PC-3 (cell line): ENCODE measurements around the gene BNIP3. TPM values are rescaled to one million over a fixed set of nuclear protein-coding genes. Genes with fewer than 3 reads are reported as not detected.

ENCODE experiments used
- ATAC-seq: fragments of 200-7000 bp; cut with Tn5 transposase; 2 replicates; pipeline ENCODE4 v1.9.1; 2020; ENCODE audit warnings: mild to moderate bottlenecking, moderate library complexity
- BruUV-seq: library from RNA; stranded (reverse); fragments of 400-500 nt; replicated peaks from 2 replicates; lab custom pipeline; 2021; lab: Mats Ljungman, UMichigan
- CTCF ChIA-PET: fragments of 300-600 bp; sonication (Branson Sonifier 250); formaldehyde crosslinking; loops from one replicate; lab custom pipeline; 2022; ENCODE audit warnings: antibody characterized with exemption; lab: Charles Lee
- POLR2A ChIA-PET: fragments of 300-600 bp; sonication (Branson Sonifier 250); formaldehyde crosslinking; loops from one replicate; lab custom pipeline; 2022; ENCODE audit warnings: antibody characterized with exemption; ENCODE audit not compliant: unreplicated experiment; lab: Charles Lee
- DNase-seq: peaks from one replicate; pipeline ENCODE4 v3.0.0-alpha.2; 2015
- H2AFZ ChIP-seq: fragments of 300-600 bp; sonication (generic); 2 replicates; pipeline ENCODE4 v1.6.0; 2016; ENCODE audit warnings: antibody characterized with exemption, low read length
- H3F3A ChIP-seq: fragments of 300-600 bp; sonication (generic); one replicate; pipeline ENCODE4 v1.6.0; 2017; ENCODE audit warnings: antibody characterized with exemption, low read length, control low read depth, mild to moderate bottlenecking; ENCODE audit not compliant: unreplicated experiment
- H3K27ac ChIP-seq: fragments of 300-600 bp; sonication (generic); 2 replicates; pipeline ENCODE4 v1.5.1; 2016; ENCODE audit warnings: mild to moderate bottlenecking, low read length
- H3K27me3 ChIP-seq: fragments of 300-600 bp; sonication (generic); 2 replicates; pipeline ENCODE4 v1.6.1; 2016; ENCODE audit warnings: low read length, mixed read lengths
- H3K36me3 ChIP-seq: fragments of 300-600 bp; sonication (generic); 2 replicates; pipeline ENCODE4 v1.6.1; 2016; ENCODE audit warnings: low read depth, mixed run types, low read length, mixed read lengths
- H3K4me1 ChIP-seq: fragments of 300-600 bp; sonication (generic); 2 replicates; pipeline ENCODE4 v1.5.1; 2016; ENCODE audit warnings: low read length; ENCODE audit not compliant: insufficient read depth
- H3K4me2 ChIP-seq: fragments of 300-600 bp; sonication (generic); 2 replicates; pipeline ENCODE4 v1.6.0; 2016; ENCODE audit warnings: low read length
- H3K4me3 ChIP-seq: fragments of 300-600 bp; sonication (generic); 2 replicates; pipeline ENCODE4 v1.5.1; 2016; ENCODE audit warnings: mild to moderate bottlenecking, low read length, mixed read lengths
- H3K79me2 ChIP-seq: fragments of 300-600 bp; sonication (generic); 2 replicates; pipeline ENCODE4 v1.6.1; 2017; ENCODE audit warnings: low read length, mixed read lengths
- H3K9ac ChIP-seq: fragments of 300-600 bp; sonication (generic); 2 replicates; pipeline ENCODE4 v1.6.0; 2016; ENCODE audit warnings: mild to moderate bottlenecking, low read length
- H3K9me2 ChIP-seq: fragments of 300-600 bp; sonication (generic); replicated peaks from 2 replicates; pipeline ENCODE4 v1.6.1; 2016; ENCODE audit warnings: mixed run types, low read length, mixed read lengths
- H3K9me3 ChIP-seq: fragments of 300-600 bp; sonication (generic); 2 replicates; pipeline ENCODE4 v1.6.1; 2016; ENCODE audit warnings: low read length, mixed read lengths
- H4K20me1 ChIP-seq: fragments of 300-600 bp; sonication (generic); 2 replicates; pipeline ENCODE4 v1.6.1; 2016; ENCODE audit warnings: low read length, mixed read lengths
- CTCF ChIP-seq: fragments of 300-600 bp; sonication (generic); conservative IDR thresholded peaks from 2 replicates; pipeline ENCODE4 v1.5.1; 2017; ENCODE audit warnings: antibody characterized with exemption, low read depth, mild to moderate bottlenecking, low read length
- EZH2 ChIP-seq: fragments of 300-600 bp; sonication (generic); IDR thresholded peaks from one replicate; pipeline ENCODE4 v1.6.1; 2017; ENCODE audit warnings: antibody characterized with exemption, mild to moderate bottlenecking, low read length; ENCODE audit not compliant: unreplicated experiment
- EZH2phosphoT487 ChIP-seq: fragments of 300-600 bp; sonication (generic); IDR thresholded peaks from 2 replicates; pipeline ENCODE4 v1.6.1; 2018; ENCODE audit warnings: mild to moderate bottlenecking, antibody characterized with exemption, low read length, borderline replicate concordance
- intact Hi-C: fragments of 100-400 bp; cut with micrococcal nuclease; formaldehyde crosslinking; loops from 2 replicates; pipeline ENCODE4 v1.9.0; 2023
- total RNA-seq: library from RNA; depleted of rRNA; stranded (reverse); fragments of >200 nt; gene quantifications from 2 replicates; pipeline ENCODE4 v1.2.3, GENCODE V29; 2014

BNIP3 gene
- total RNA-seq, 1 experiment from 2014 or later = 225 TPM

- H2AFZ ChIP-seq = no peak overlapping the region
- 0 out of 2 replicates have a peak, but pooled peaks cover 2% of the 10 kb centered on the region for H3K4me1 ChIP-seq
- H3K9ac ChIP-seq = no peak overlapping the region
- POLR2A ChIA-PET = interaction anchor here (0.6 kb wide), 1 partner anchor 13 kb away, joined by 4 read pairs; no protein-coding TSS in a partner anchor
- no TSS peak for BruUV-seq
- CTCF ChIA-PET = no interaction called here
- intact Hi-C loops = no loop called here
- peaks cover 36% of the 10 kb centered on the region for H3K27me3 ChIP-seq
- ATAC-seq (no peak), DNase-seq (no peak)
- no peaks in the 10 kb centered on the region for H3F3A ChIP-seq
- H3K9me2 ChIP-seq = no peaks in the 10 kb centered on the region
- H3K9me3 ChIP-seq = no peaks in the 10 kb centered on the region
- H3K27ac ChIP-seq = no peak overlapping the region
- no peaks in the 10 kb centered on the region for H4K20me1 ChIP-seq
- no peaks in the 10 kb centered on the region for H3K79me2 ChIP-seq
- TF ChIP-seq EZH2phosphoT487 = no peak
- TF ChIP-seq CTCF = no peak
- no peak for TF ChIP-seq EZH2
- H3K4me2 ChIP-seq = no peak overlapping the region
- H3K4me3 ChIP-seq = no peak overlapping the region
- no peaks in the 10 kb centered on the region for H3K36me3 ChIP-seq
Observed at GRCh38 chr10:132028706-132029105, 47.0 kb upstream of the BNIP3 start.

- Histone ChIP-seq H3K4me3 (no peak overlapping the region), H3K9ac (no peak overlapping the region), H3K4me1 (0 out of 2 replicates have a peak, but pooled peaks cover 5% of the 10 kb centered on the region), H3K27me3 (peaks cover 36% of the 10 kb centered on the region), H3K27ac (no peak overlapping the region), H3K4me2 (no peak overlapping the region), H3K36me3 (no peaks in the 10 kb centered on the region), H4K20me1 (no peaks in the 10 kb centered on the region), H3K79me2 (no peaks in the 10 kb centered on the region), H3F3A (no peaks in the 10 kb centered on the region), H2AFZ (no peak overlapping the region), H3K9me2 (no peaks in the 10 kb centered on the region), H3K9me3 (no peaks in the 10 kb centered on the region)
- POLR2A ChIA-PET = no interaction called here
- no TSS peak for BruUV-seq
- intact Hi-C loops = no loop called here
- ATAC-seq (no peak), DNase-seq (peak; percentile 35)
- no peak for TF ChIP-seq EZH2phosphoT487
- no peak for TF ChIP-seq EZH2
- no peak for TF ChIP-seq CTCF
- CTCF ChIA-PET = no interaction called here
Observed at GRCh38 chr10:132027423-132027983, 45.8 kb upstream of the BNIP3 start.
